IMR-90 (cell line): ENCODE results near the gene RPL19.

Experiments used
- CTCF ChIP-seq: conservative IDR thresholded peaks from 2 replicates; pipeline ENCODE4 v1.5.1; 2012; ENCODE audit warnings: mild to moderate bottlenecking, low read depth, low read length, improper control_type of control experiment
- MXI1 ChIP-seq: IDR thresholded peaks from 2 replicates; pipeline ENCODE4 v1.6.1; 2012; ENCODE audit warnings: low read depth, mild to moderate bottlenecking, low read length, moderate library complexity, borderline replicate concordance
- POLR2A ChIP-seq: IDR thresholded peaks from 2 replicates; pipeline ENCODE4 v1.6.1; 2012; ENCODE audit warnings: mild to moderate bottlenecking, low read depth, low read length
- RAD21 ChIP-seq: IDR thresholded peaks from 2 replicates; pipeline ENCODE4 v1.6.1; 2012; ENCODE audit warnings: low read length, improper control_type of control experiment
- RCOR1 ChIP-seq: IDR thresholded peaks from 2 replicates; pipeline ENCODE4 v1.6.1; 2012; ENCODE audit warnings: mild to moderate bottlenecking, low read length, improper control_type of control experiment; ENCODE audit not compliant: insufficient replicate concordance
- RFX5 ChIP-seq: IDR thresholded peaks from 2 replicates; pipeline ENCODE4 v1.8.0; 2012; ENCODE audit warnings: low read depth, mild to moderate bottlenecking, low read length, moderate library complexity
- SMC3 ChIP-seq: fragments of 150-350 bp; IDR thresholded peaks from 2 replicates; pipeline ENCODE4 v1.6.1; 2016; ENCODE audit warnings: low read depth, mild to moderate bottlenecking, antibody characterized with exemption, low read length, moderate library complexity

GRCh38 chr17:39170558-39170957 is 29.5 kb upstream of the RPL19 start:
- no peak for TF ChIP-seq POLR2A
- no peak for TF ChIP-seq SMC3
- TF ChIP-seq CTCF: no peak
- TF ChIP-seq MXI1: no peak
- no peak for TF ChIP-seq RCOR1
- TF ChIP-seq RFX5: no peak
- TF ChIP-seq RAD21: no peak
